IMR-90 (cell line): ENCODE measurements around the gene TTC38. TPM values are rescaled to one million over a fixed set of nuclear protein-coding genes. Genes with fewer than 3 reads are reported as not detected.

Source experiments
- ATAC-seq: fragments of 200-7000 bp; cut with Tn5 transposase; 2 replicates; pipeline ENCODE4 v1.9.1; 2020; ENCODE audit warnings: low read depth, mild to moderate bottlenecking, moderate library complexity
- BruUV-seq: library from RNA; stranded (reverse); fragments of 400-500 nt; replicated peaks from 2 replicates; lab custom pipeline; 2021; lab: Mats Ljungman, UMichigan
- CTCF ChIA-PET: fragments of 300-600 bp; formaldehyde crosslinking; extraction: SDS; loops from one replicate; lab custom pipeline; 2021; ENCODE audit warnings: antibody characterized with exemption; lab: Yijun Ruan, JAX
- POLR2A ChIA-PET: fragments of 300-600 bp; sonication (Branson Sonifier 250); formaldehyde crosslinking; loops from one replicate; lab custom pipeline; 2022; ENCODE audit warnings: antibody characterized with exemption; ENCODE audit not compliant: unreplicated experiment; lab: Charles Lee
- DNase-seq: peaks from one replicate; pipeline ENCODE4 v3.0.0; 2013
- H2AFZ ChIP-seq: replicated peaks from 2 replicates; pipeline ENCODE3; 2013; ENCODE audit warnings: low read length, mild to moderate bottlenecking; ENCODE audit not compliant: poor library complexity
- H2AK5ac ChIP-seq: 2 replicates; pipeline ENCODE4 v1.6.1; 2013; ENCODE audit warnings: low read depth, low read length, inconsistent platforms
- H2AK9ac ChIP-seq: replicated peaks from 2 replicates; pipeline ENCODE3; 2013; ENCODE audit warnings: mild to moderate bottlenecking, low read depth, low read length, moderate library complexity; ENCODE audit not compliant: poor library complexity
- H2BK120ac ChIP-seq: 2 replicates; pipeline ENCODE4 v1.6.1; 2013; ENCODE audit warnings: low read depth, low read length, inconsistent platforms
- H2BK15ac ChIP-seq: 3 replicates; pipeline ENCODE4 v1.6.1; 2013; ENCODE audit warnings: low read depth, low read length, inconsistent platforms
- H2BK20ac ChIP-seq: 2 replicates; pipeline ENCODE4 v1.6.1; 2013; ENCODE audit warnings: low read depth, mild to moderate bottlenecking, inconsistent platforms, low read length, moderate library complexity
- H2BK5ac ChIP-seq: 2 replicates; pipeline ENCODE4 v1.6.1; 2013; ENCODE audit warnings: mild to moderate bottlenecking, low read depth, low read length, inconsistent platforms; ENCODE audit not compliant: poor library complexity, severe bottlenecking
- H3K14ac ChIP-seq: replicated peaks from 2 replicates; pipeline ENCODE4 v1.6.1; 2013; ENCODE audit warnings: low read depth, low read length, inconsistent platforms
- H3K18ac ChIP-seq: 2 replicates; pipeline ENCODE4 v1.6.1; 2013; ENCODE audit warnings: low read depth, low read length, control low read depth
- H3K23ac ChIP-seq: 2 replicates; pipeline ENCODE4 v1.6.1; 2013; ENCODE audit warnings: low read depth, low read length, inconsistent platforms
- H3K27ac ChIP-seq: 2 replicates; pipeline ENCODE4 v1.5.1; 2013; ENCODE audit warnings: mild to moderate bottlenecking, control low read depth, low read length; ENCODE audit not compliant: insufficient read depth
- H3K27me3 ChIP-seq: 2 replicates; pipeline ENCODE4 v1.6.1; 2013; ENCODE audit warnings: low read length; ENCODE audit not compliant: control insufficient read depth, insufficient read depth
- H3K36me3 ChIP-seq: 2 replicates; pipeline ENCODE4 v1.6.1; 2013; ENCODE audit warnings: low read length, mixed read lengths; ENCODE audit not compliant: control insufficient read depth, insufficient read depth
- H3K4ac ChIP-seq: 2 replicates; pipeline ENCODE4 v1.6.1; 2013; ENCODE audit warnings: low read depth, low read length, inconsistent platforms
- H3K4me1 ChIP-seq: 2 replicates; pipeline ENCODE4 v1.6.1; 2013; ENCODE audit warnings: low read length, mixed read lengths; ENCODE audit not compliant: control insufficient read depth, insufficient read depth
- H3K4me2 ChIP-seq: 2 replicates; pipeline ENCODE4 v1.6.1; 2013; ENCODE audit warnings: low read depth, mild to moderate bottlenecking, control low read depth, low read length, moderate library complexity
- H3K4me3 ChIP-seq: 2 replicates; pipeline ENCODE4 v1.5.1; 2013; ENCODE audit warnings: low read depth, mild to moderate bottlenecking, control low read depth, low read length, moderate library complexity; ENCODE audit not compliant: insufficient read depth
- H3K56ac ChIP-seq: 2 replicates; pipeline ENCODE4 v1.6.1; 2013; ENCODE audit warnings: low read length, inconsistent platforms; ENCODE audit not compliant: insufficient read depth; ENCODE audit errors: extremely low read depth
- H3K79me1 ChIP-seq, 2 experiments: 2 replicates each; pipeline ENCODE4 v1.6.1; 2013; ENCODE audit warnings: low read length in 2 of 2, inconsistent platforms in 1 of 2, low read depth in 1 of 2
- H3K9ac ChIP-seq: 2 replicates; pipeline ENCODE4 v1.6.1; 2013; ENCODE audit warnings: low read depth, low read length, control low read depth
- H3K9me1 ChIP-seq: 2 replicates; pipeline ENCODE4 v1.6.1; 2013; ENCODE audit warnings: low read length, inconsistent platforms; ENCODE audit not compliant: insufficient read depth
- H3K9me3 ChIP-seq: 2 replicates; pipeline ENCODE4 v1.6.1; 2013; ENCODE audit warnings: low read length; ENCODE audit not compliant: control insufficient read depth, insufficient read depth
- H4K20me1 ChIP-seq: 2 replicates; pipeline ENCODE4 v1.6.1; 2013; ENCODE audit warnings: low read length, inconsistent platforms; ENCODE audit not compliant: insufficient read depth
- H4K5ac ChIP-seq: 2 replicates; pipeline ENCODE4 v1.6.1; 2013; ENCODE audit warnings: mild to moderate bottlenecking, low read depth, low read length, control low read depth
- H4K8ac ChIP-seq, 2 experiments: 2 replicates each; pipeline ENCODE4 v1.6.1; 2013; ENCODE audit warnings: low read depth in 2 of 2, low read length in 2 of 2, control low read depth in 1 of 2, inconsistent platforms in 1 of 2
- H4K91ac ChIP-seq: 2 replicates; pipeline ENCODE4 v1.6.1; 2013; ENCODE audit warnings: low read depth, low read length, inconsistent platforms; ENCODE audit not compliant: insufficient read depth
- MAZ ChIP-seq: IDR thresholded peaks from 2 replicates; pipeline ENCODE4 v1.6.1; 2012; ENCODE audit warnings: low read depth, mild to moderate bottlenecking, low read length, improper control_type of control experiment, moderate library complexity, borderline replicate concordance
- NFE2L2 ChIP-seq: fragments of 150-350 bp; IDR thresholded peaks from 2 replicates; pipeline ENCODE4 v1.6.1; 2016; ENCODE audit warnings: low read depth, mild to moderate bottlenecking, low read length
- POLR2A ChIP-seq: IDR thresholded peaks from 2 replicates; pipeline ENCODE4 v1.6.1; 2012; ENCODE audit warnings: mild to moderate bottlenecking, low read depth, low read length
- RCOR1 ChIP-seq: IDR thresholded peaks from 2 replicates; pipeline ENCODE4 v1.6.1; 2012; ENCODE audit warnings: mild to moderate bottlenecking, low read length, improper control_type of control experiment; ENCODE audit not compliant: insufficient replicate concordance
- RFX5 ChIP-seq: IDR thresholded peaks from 2 replicates; pipeline ENCODE4 v1.8.0; 2012; ENCODE audit warnings: low read depth, mild to moderate bottlenecking, low read length, moderate library complexity
- SMC3 ChIP-seq: fragments of 150-350 bp; IDR thresholded peaks from 2 replicates; pipeline ENCODE4 v1.6.1; 2016; ENCODE audit warnings: low read depth, mild to moderate bottlenecking, antibody characterized with exemption, low read length, moderate library complexity
- WGBS, 2 experiments: methylation state at CpG; one replicate each; pipeline versions ENCODE4 v1.1.5 to v1.1.7; 2013; ENCODE audit warnings: missing lambda C conversion rate in 2 of 2; ENCODE audit not compliant: insufficient read length in 1 of 2; ENCODE audit errors: extremely low coverage in 2 of 2; 5-methylcytosine and 5-hydroxymethylcytosine counted together
- dilution Hi-C: fragments of 300-500 bp; cut with HindIII; formaldehyde crosslinking; loops from one replicate; pipeline ENCODE4 v1.14.3; 2018; ENCODE audit warnings: low sequenced_read_pairs; ENCODE audit not compliant: unreplicated experiment
- in situ Hi-C: fragments of 300-500 bp; cut with MboI; formaldehyde crosslinking; loops from 3 replicates; pipeline ENCODE4 v1.14.3; 2019; ENCODE audit warnings: low sequenced_read_pairs, inconsistent platforms, mixed read lengths
- intact Hi-C: fragments of 100-400 bp; cut with micrococcal nuclease; formaldehyde crosslinking; loops from 2 replicates; pipeline ENCODE4 v1.10.0; 2022
- polyA plus RNA-seq, 3 experiments: library from polyadenylated mRNA; depleted of rRNA; stranded (reverse); fragments of >200 nt; gene quantifications; 2 replicates each; pipeline ENCODE4 v1.2.3, GENCODE V29; 2012; ENCODE audit warnings: low replicate concordance in 1 of 3
- total RNA-seq: library from RNA; depleted of rRNA; stranded (reverse); fragments of >200 nt; gene quantifications from 2 replicates; pipeline ENCODE4 v1.2.3, GENCODE V29; 2012
- TF ChIP-seq, protein P1 (sequence below): fragments of 150-350 bp; IDR thresholded peaks from 2 replicates; pipeline ENCODE4 v1.6.1; 2016; ENCODE audit warnings: low read depth, mild to moderate bottlenecking, low read length, moderate library complexity, borderline replicate concordance
- TF ChIP-seq, protein P2 (sequence below): fragments of 150-350 bp; IDR thresholded peaks from 2 replicates; pipeline ENCODE4 v1.6.1; 2017; ENCODE audit warnings: mild to moderate bottlenecking, antibody characterized with exemption, low read length, low read depth

The TTC38 gene
- total and polyA plus RNA-seq, 2 of the 4 experiments (the other 2 are of a cell fraction): 43.6 to 52.3 TPM

DNA sequence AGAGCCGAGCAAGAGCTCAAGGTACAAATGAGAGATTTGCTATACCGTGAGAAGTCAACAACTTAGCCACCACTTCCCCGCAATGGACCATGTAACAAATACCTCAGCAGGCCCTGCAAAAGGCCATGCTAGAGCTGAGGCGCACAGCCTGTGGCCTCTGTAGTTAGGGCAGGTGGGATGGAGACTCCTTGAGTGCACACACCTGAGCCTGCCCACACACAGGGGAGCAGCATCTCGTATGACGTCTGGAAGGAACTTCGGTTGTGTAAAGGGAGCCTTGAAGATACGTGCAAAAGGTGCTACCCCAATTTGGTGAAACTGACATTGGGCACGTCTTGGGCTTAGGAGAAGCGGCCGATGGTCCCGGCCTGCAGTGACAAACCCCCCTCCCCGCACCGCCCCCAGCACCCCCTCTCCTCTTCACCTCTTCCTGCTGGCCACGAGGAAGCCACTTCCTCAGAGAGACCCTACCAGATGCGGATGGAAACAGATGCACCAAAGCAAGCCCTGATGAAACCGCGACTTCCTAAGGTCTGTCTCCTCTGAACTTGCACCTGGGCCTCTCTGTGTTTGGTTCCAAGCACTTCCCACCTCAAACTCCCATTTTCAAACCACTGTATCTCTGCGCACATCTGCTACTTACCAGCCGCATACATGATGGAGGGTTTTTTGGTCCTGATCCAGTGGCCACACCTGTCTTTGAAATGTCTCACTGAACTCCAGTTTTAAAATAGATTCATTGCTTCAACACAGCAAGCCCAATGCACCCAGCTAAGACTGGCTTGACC, 28.4 kb upstream of the TTC38 start (continued):
- TF ChIP-seq POLR2A: no peak

DNA sequence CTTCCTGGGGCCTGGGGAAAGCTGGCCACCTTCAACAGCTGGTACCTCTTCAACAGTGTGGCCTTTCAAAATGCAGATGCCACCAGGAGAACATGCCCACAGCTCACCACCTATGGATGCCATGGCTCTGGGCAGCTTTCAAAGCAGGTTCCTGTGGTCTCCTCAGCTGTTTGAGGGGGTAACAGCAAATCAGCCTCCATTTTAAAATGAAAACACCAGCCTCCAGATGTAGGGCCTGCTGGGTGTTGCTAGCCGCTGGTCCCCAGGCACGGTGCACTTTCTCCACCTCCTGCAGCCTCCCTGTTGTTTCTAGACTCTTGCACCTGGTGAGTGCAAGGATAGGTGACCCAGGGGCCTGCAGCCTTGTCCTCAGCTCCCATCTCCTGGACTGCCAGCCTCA, 27.7 kb upstream of the TTC38 start:
- Histone ChIP-seq H4K20me1 (no peaks in the 10 kb centered on the region; the same call in 1 of the 2 replicates), H3K4me3 (no peak overlapping the region), H3K9me1 (peaks cover 3% of the 10 kb centered on the region; the same call in 1 of the 2 replicates), H3K9ac (no peak overlapping the region), H3K9me3 (no peaks in the 10 kb centered on the region), H3K4me1 (peaks cover 4% of the 10 kb centered on the region), H3K27ac (no peak overlapping the region), H3K18ac (no peak overlapping the region), H4K91ac (no peak overlapping the region), H2BK15ac (no peak overlapping the region), H3K56ac (no peak overlapping the region), H2AK9ac (no peak overlapping the region), H4K8ac (no peak overlapping the region), H2AFZ (no peak overlapping the region), H2BK5ac (no peak overlapping the region), H2BK120ac (no peak overlapping the region), H3K4ac (no peak overlapping the region), H3K4me2 (no peak overlapping the region), H3K79me1 (0 out of 4 replicates have a peak, but pooled peaks cover 0 to 4% of the 10 kb centered on the region in 2 experiments), H2AK5ac (no peak overlapping the region), H3K27me3 (no peaks in the 10 kb centered on the region), H4K5ac (no peak overlapping the region), H2BK20ac (no peak overlapping the region), H3K23ac (no peak overlapping the region), H3K14ac (no peak overlapping the region), H3K36me3 (peaks cover 31% of the 10 kb centered on the region)
- ChIA-PET CTCF (no interaction called here), POLR2A (no interaction called here)
- dilution Hi-C loops: no loop called here
- in situ Hi-C loops: no loop called here
- 100% methylated on average over 2 of the region's 2 CpGs; no CpG with 5 or more reads in 1 of the 2 experiments for WGBS, 2 experiments
- ATAC-seq (no peak), DNase-seq (no peak)
- no peak for TF ChIP-seq RCOR1
- TF ChIP-seq, protein P1, sequence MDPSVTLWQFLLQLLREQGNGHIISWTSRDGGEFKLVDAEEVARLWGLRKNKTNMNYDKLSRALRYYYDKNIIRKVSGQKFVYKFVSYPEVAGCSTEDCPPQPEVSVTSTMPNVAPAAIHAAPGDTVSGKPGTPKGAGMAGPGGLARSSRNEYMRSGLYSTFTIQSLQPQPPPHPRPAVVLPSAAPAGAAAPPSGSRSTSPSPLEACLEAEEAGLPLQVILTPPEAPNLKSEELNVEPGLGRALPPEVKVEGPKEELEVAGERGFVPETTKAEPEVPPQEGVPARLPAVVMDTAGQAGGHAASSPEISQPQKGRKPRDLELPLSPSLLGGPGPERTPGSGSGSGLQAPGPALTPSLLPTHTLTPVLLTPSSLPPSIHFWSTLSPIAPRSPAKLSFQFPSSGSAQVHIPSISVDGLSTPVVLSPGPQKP: no peak
- TF ChIP-seq MAZ: no peak
- TF ChIP-seq SMC3: no peak
- no peak for TF ChIP-seq RFX5
- no peak for TF ChIP-seq POLR2A
- no peak for TF ChIP-seq NFE2L2
- TF ChIP-seq, protein P2, sequence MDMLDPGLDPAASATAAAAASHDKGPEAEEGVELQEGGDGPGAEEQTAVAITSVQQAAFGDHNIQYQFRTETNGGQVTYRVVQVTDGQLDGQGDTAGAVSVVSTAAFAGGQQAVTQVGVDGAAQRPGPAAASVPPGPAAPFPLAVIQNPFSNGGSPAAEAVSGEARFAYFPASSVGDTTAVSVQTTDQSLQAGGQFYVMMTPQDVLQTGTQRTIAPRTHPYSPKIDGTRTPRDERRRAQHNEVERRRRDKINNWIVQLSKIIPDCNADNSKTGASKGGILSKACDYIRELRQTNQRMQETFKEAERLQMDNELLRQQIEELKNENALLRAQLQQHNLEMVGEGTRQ: no peak
- BruUV-seq: no TSS peak
- intact Hi-C loops: no loop called here
